ENCODE data around the gene EYA4.

Gene EYA4

GRCh38 chr6:133408132-133408531 is 167.0 kb downstream of the EYA4 start:
- no peaks in the 10 kb centered on the region for H3K9me3 ChIP-seq (ENCODE audit: low read length)
- no peak overlapping the region for H3K4me3 ChIP-seq (ENCODE audit: low read depth, low read length, poor library complexity, severe bottlenecking)
- H3K27ac ChIP-seq (ENCODE audit: low read depth, low read length, poor library complexity, severe bottlenecking): no peak overlapping the region
- H3K4me1 ChIP-seq (ENCODE audit: insufficient read depth, low read length, severe bottlenecking): no peaks in the 10 kb centered on the region
- H3K4me2 ChIP-seq (ENCODE audit: low read length): no peak overlapping the region
- no peak overlapping the region for H2AFZ ChIP-seq (ENCODE audit: low read length)
- no peak overlapping the region for H3K9ac ChIP-seq (ENCODE audit: low read length)
- no peaks in the 10 kb centered on the region for H3K9me2 ChIP-seq (ENCODE audit: low read depth, low read length)
- no peaks in the 10 kb centered on the region for H3K79me2 ChIP-seq (ENCODE audit: insufficient read depth, low read length)
- H4K20me1 ChIP-seq (ENCODE audit: insufficient read depth, low read length): no peaks in the 10 kb centered on the region
- no peaks in the 10 kb centered on the region for H3K36me3 ChIP-seq (ENCODE audit: insufficient read depth, low read length)
- TF ChIP-seq CTCF (IDR thresholded peaks at IDR 0.05; ENCODE audit: low read length): no peak
- no peak for TF ChIP-seq EZH2 (IDR thresholded peaks at IDR 0.05; ENCODE audit: borderline replicate concordance, low read length)
- H3F3A ChIP-seq (ENCODE audit: insufficient read depth, low read length): no peaks in the 10 kb centered on the region
- no peaks in the 10 kb centered on the region for H3K27me3 ChIP-seq (ENCODE audit: insufficient read depth, low read length)

- Histone ChIP-seq H3K4me2 (ENCODE audit: low read length) (no peak overlapping the region), H3K79me2 (ENCODE audit: insufficient read depth, low read length) (no peaks in the 10 kb centered on the region)
- TF ChIP-seq CTCF (IDR thresholded peaks at IDR 0.05; ENCODE audit: low read length): no peak
- TF ChIP-seq EZH2 (IDR thresholded peaks at IDR 0.05; ENCODE audit: borderline replicate concordance, low read length): no peak
These were observed 167.4 kb downstream of the EYA4 start for GRCh38 chr6:133408543-133408942.

GRCh38 chr6:133410638-133411435 is 169.7 kb downstream of the EYA4 start:
- Histone ChIP-seq H2AFZ (ENCODE audit: low read length) (no peak overlapping the region), H3K4me3 (ENCODE audit: low read depth, low read length, poor library complexity, severe bottlenecking) (no peak overlapping the region), H3K36me3 (ENCODE audit: insufficient read depth, low read length) (no peaks in the 10 kb centered on the region), H3K9me3 (ENCODE audit: low read length) (no peaks in the 10 kb centered on the region), H3K4me2 (ENCODE audit: low read length) (no peak overlapping the region), H3K4me1 (ENCODE audit: insufficient read depth, low read length, severe bottlenecking) (no peaks in the 10 kb centered on the region), H3K9ac (ENCODE audit: low read length) (no peak overlapping the region), H3K9me2 (ENCODE audit: low read depth, low read length) (no peaks in the 10 kb centered on the region), H3K27ac (ENCODE audit: low read depth, low read length, poor library complexity, severe bottlenecking) (no peak overlapping the region), H3F3A (ENCODE audit: insufficient read depth, low read length) (no peaks in the 10 kb centered on the region), H4K20me1 (ENCODE audit: insufficient read depth, low read length) (no peaks in the 10 kb centered on the region), H3K27me3 (ENCODE audit: insufficient read depth, low read length) (no peaks in the 10 kb centered on the region), H3K79me2 (ENCODE audit: insufficient read depth, low read length) (no peaks in the 10 kb centered on the region)
- TF ChIP-seq CTCF (IDR thresholded peaks at IDR 0.05; ENCODE audit: low read length) (no peak), EZH2 (IDR thresholded peaks at IDR 0.05; ENCODE audit: borderline replicate concordance, low read length) (no peak)

More at GRCh38 chr6:133408543-133408942, 167.4 kb downstream of the EYA4 start:
- no peaks in the 10 kb centered on the region for H4K20me1 ChIP-seq (ENCODE audit: insufficient read depth, low read length)
- no peaks in the 10 kb centered on the region for H3K36me3 ChIP-seq (ENCODE audit: insufficient read depth, low read length)
- no peaks in the 10 kb centered on the region for H3F3A ChIP-seq (ENCODE audit: insufficient read depth, low read length)
- H3K9ac ChIP-seq (ENCODE audit: low read length): no peak overlapping the region
- H3K27me3 ChIP-seq (ENCODE audit: insufficient read depth, low read length): no peaks in the 10 kb centered on the region
- no peaks in the 10 kb centered on the region for H3K9me2 ChIP-seq (ENCODE audit: low read depth, low read length)
- H3K4me3 ChIP-seq (ENCODE audit: low read depth, low read length, poor library complexity, severe bottlenecking): no peak overlapping the region
- H3K4me1 ChIP-seq (ENCODE audit: insufficient read depth, low read length, severe bottlenecking): no peaks in the 10 kb centered on the region
- no peak overlapping the region for H3K27ac ChIP-seq (ENCODE audit: low read depth, low read length, poor library complexity, severe bottlenecking)
- no peak overlapping the region for H2AFZ ChIP-seq (ENCODE audit: low read length)
- H3K9me3 ChIP-seq (ENCODE audit: low read length): no peaks in the 10 kb centered on the region
